Ectodermal cell (in vitro differentiated cells): ENCODE measurements around the gene CORO6.

ENCODE experiments used
- H3K27ac ChIP-seq: 2 replicates; pipeline ENCODE4 v1.7.0; 2013; ENCODE audit warnings: mild to moderate bottlenecking, low read depth, low read length; ENCODE audit not compliant: insufficient read depth, poor library complexity, severe bottlenecking
- H3K27me3 ChIP-seq: 2 replicates; pipeline ENCODE4 v1.7.0; 2013; ENCODE audit warnings: mild to moderate bottlenecking, low read length; ENCODE audit not compliant: insufficient read depth, control insufficient read depth, poor library complexity, severe bottlenecking
- H3K36me3 ChIP-seq: one replicate; pipeline ENCODE4 v1.7.0; 2013; ENCODE audit warnings: low read length; ENCODE audit not compliant: control insufficient read depth, insufficient read depth
- H3K4me1 ChIP-seq: one replicate; pipeline ENCODE4 v1.7.0; 2013; ENCODE audit warnings: low read length; ENCODE audit not compliant: control insufficient read depth, insufficient read depth
- H3K4me3 ChIP-seq: 2 replicates; pipeline ENCODE4 v1.7.0; 2013; ENCODE audit warnings: low read depth, low read length, control low read depth; ENCODE audit not compliant: insufficient read depth
- H3K9me3 ChIP-seq: 2 replicates; pipeline ENCODE4 v1.7.0; 2013; ENCODE audit warnings: mild to moderate bottlenecking, low read length, moderate library complexity; ENCODE audit not compliant: control insufficient read depth
- WGBS, 2 experiments: methylation state at CpG; one replicate each; pipeline ENCODE4 v1.1.7; 2013; ENCODE audit warnings: missing lambda C conversion rate in 2 of 2; 5-methylcytosine and 5-hydroxymethylcytosine counted together

Gene CORO6

GRCh38 chr17:29585080-29585751 is 37.5 kb downstream of the CORO6 start:
- Histone ChIP-seq H3K36me3 (peaks cover 9% of the 10 kb centered on the region), H3K27ac (no peak overlapping the region), H3K4me3 (no peak overlapping the region), H3K27me3 (peaks cover 4% of the 10 kb centered on the region), H3K9me3 (no peaks in the 10 kb centered on the region), H3K4me1 (peaks cover 41% of the 10 kb centered on the region)
- WGBS, 2 experiments = 80 to 81% methylated on average over 8 of the region's 8 CpGs

GRCh38 chr17:29584452-29585079 is 38.1 kb downstream of the CORO6 start:
- peaks cover 9% of the 10 kb centered on the region for H3K36me3 ChIP-seq
- no peaks in the 10 kb centered on the region for H3K27me3 ChIP-seq
- no peak overlapping the region for H3K4me3 ChIP-seq
- no peaks in the 10 kb centered on the region for H3K9me3 ChIP-seq
- no peak overlapping the region for H3K27ac ChIP-seq
- peaks cover 35% of the 10 kb centered on the region for H3K4me1 ChIP-seq
- WGBS, 2 experiments = 50 to 51% methylated on average over 12 of the region's 12 CpGs

- H3K9me3 ChIP-seq = no peaks in the 10 kb centered on the region
- H3K4me1 ChIP-seq = peaks cover 35% of the 10 kb centered on the region
- no peaks in the 10 kb centered on the region for H3K27me3 ChIP-seq
- no peak overlapping the region for H3K27ac ChIP-seq
- WGBS, 2 experiments = 94% methylated on average over 16 of the region's 16 CpGs
- H3K4me3 ChIP-seq = no peak overlapping the region
- peaks cover 9% of the 10 kb centered on the region for H3K36me3 ChIP-seq
These were observed 39.1 kb downstream of the CORO6 start for GRCh38 chr17:29583324-29584248.

- Histone ChIP-seq H3K27ac (no peak overlapping the region), H3K36me3 (peaks cover 9% of the 10 kb centered on the region), H3K9me3 (no peaks in the 10 kb centered on the region), H3K27me3 (no peaks in the 10 kb centered on the region), H3K4me3 (no peak overlapping the region), H3K4me1 (peaks cover 27% of the 10 kb centered on the region)
- WGBS, 2 experiments = 95 to 96% methylated on average over 13 of the region's 13 CpGs
These were observed 39.9 kb downstream of the CORO6 start for GRCh38 chr17:29582772-29583171.

- Histone ChIP-seq H3K27me3 (no peaks in the 10 kb centered on the region), H3K36me3 (peaks cover 9% of the 10 kb centered on the region), H3K27ac (no peak overlapping the region), H3K9me3 (no peaks in the 10 kb centered on the region), H3K4me3 (no peak overlapping the region), H3K4me1 (peaks cover 22% of the 10 kb centered on the region)
- WGBS, 2 experiments = 95% methylated on average over 10 of the region's 10 CpGs
These were observed 40.4 kb downstream of the CORO6 start for GRCh38 chr17:29582254-29582765.

GRCh38 chr17:29581583-29582253 is 41.0 kb downstream of the CORO6 start:
- H3K27ac ChIP-seq = no peak overlapping the region
- WGBS, 2 experiments = 94 to 95% methylated on average over 20 of the region's 20 CpGs
- H3K27me3 ChIP-seq = no peaks in the 10 kb centered on the region
- peaks cover 10% of the 10 kb centered on the region for H3K36me3 ChIP-seq
- no peak overlapping the region for H3K4me3 ChIP-seq
- H3K9me3 ChIP-seq = no peaks in the 10 kb centered on the region
- H3K4me1 ChIP-seq = peaks cover 16% of the 10 kb centered on the region

GRCh38 chr17:29579866-29580771 is 42.6 kb downstream of the CORO6 start:
- no peak overlapping the region for H3K4me3 ChIP-seq
- H3K27ac ChIP-seq = no peak overlapping the region
- no peaks in the 10 kb centered on the region for H3K9me3 ChIP-seq
- 68 to 72% methylated on average over 15 of the region's 15 CpGs for WGBS, 2 experiments
- peaks cover 10% of the 10 kb centered on the region for H3K4me1 ChIP-seq
- no peaks in the 10 kb centered on the region for H3K27me3 ChIP-seq
- H3K36me3 ChIP-seq = peaks cover 22% of the 10 kb centered on the region

GRCh38 chr17:29578626-29579485 is 43.9 kb downstream of the CORO6 start:
- Histone ChIP-seq H3K4me3 (no peak overlapping the region), H3K27me3 (no peaks in the 10 kb centered on the region), H3K4me1 (no peaks in the 10 kb centered on the region), H3K9me3 (no peaks in the 10 kb centered on the region), H3K27ac (no peak overlapping the region), H3K36me3 (peaks cover 30% of the 10 kb centered on the region)
- 93 to 94% methylated on average over 14 of the region's 14 CpGs for WGBS, 2 experiments
